ENCODE data around the gene TMEM89. TPM values are rescaled to one million over a fixed set of nuclear protein-coding genes. Genes with fewer than 3 reads are reported as not detected.

Gene TMEM89
- total and polyA plus RNA-seq, 2 of the 4 experiments (the other 2 are of a cell fraction), result 0.15 TPM; not detected in 1

- no peak overlapping the region for H3K4me2 ChIP-seq (ENCODE audit: low read depth, low read length)
- H2AFZ ChIP-seq (replicated peaks; ENCODE audit: low read length, poor library complexity), result no peak overlapping the region
- no TSS peak for BruUV-seq (replicated peaks)
- in situ Hi-C loops (cut with MboI; ENCODE audit: low sequenced_read_pairs) (no loop called here), dilution Hi-C loops (cut with HindIII; ENCODE audit: low sequenced_read_pairs, unreplicated experiment) (no loop called here), intact Hi-C loops (cut with micrococcal nuclease) (no loop called here)
- no peaks in the 10 kb centered on the region for H3K4me1 ChIP-seq (ENCODE audit: control insufficient read depth, insufficient read depth, low read length)
- no peak overlapping the region for H2BK5ac ChIP-seq (ENCODE audit: low read depth, low read length, poor library complexity, severe bottlenecking)
- peaks cover 11% of the 10 kb centered on the region for H3K9me1 ChIP-seq (ENCODE audit: insufficient read depth, low read length)
- ATAC-seq (ENCODE audit: low read depth), result no peak
- H3K27ac ChIP-seq (ENCODE audit: insufficient read depth, low read length), result no peak overlapping the region
- ChIA-PET POLR2A (ENCODE audit: unreplicated experiment) (interaction anchor here (0.5 kb wide), 1 partner anchor 110 kb away, joined by 3 read pairs; no protein-coding TSS in a partner anchor), CTCF (no interaction called here)
- H3K4me3 ChIP-seq (ENCODE audit: insufficient read depth, low read depth, low read length), result no peak overlapping the region
- peaks cover 87% of the 10 kb centered on the region for H3K36me3 ChIP-seq (ENCODE audit: control insufficient read depth, insufficient read depth, low read length)
- H4K5ac ChIP-seq (ENCODE audit: low read depth, low read length), result no peak overlapping the region
- H2BK120ac ChIP-seq (ENCODE audit: low read depth, low read length), result no peak overlapping the region
- no peaks in the 10 kb centered on the region for H3K27me3 ChIP-seq (ENCODE audit: control insufficient read depth, insufficient read depth, low read length)
- H3K4ac ChIP-seq (ENCODE audit: low read depth, low read length), result no peak overlapping the region
- H3K18ac ChIP-seq (ENCODE audit: low read depth, low read length), result no peak overlapping the region
- 100% methylated on average over 1 of the region's 4 CpGs; no CpG with 5 or more reads in 1 of the 2 experiments for WGBS, 2 experiments (ENCODE audit: extremely low coverage in 2 of 2, insufficient read length in 1 of 2)
- TF ChIP-seq MXI1 (IDR thresholded peaks at IDR 0.05; ENCODE audit: borderline replicate concordance, low read depth, low read length) (no peak), MAZ (IDR thresholded peaks at IDR 0.05; ENCODE audit: borderline replicate concordance, low read depth, low read length) (no peak), CEBPB (IDR thresholded peaks at IDR 0.05; ENCODE audit: low read depth, low read length) (no peak), CTCF (conservative IDR thresholded peaks at IDR 0.05; ENCODE audit: low read depth, low read length) (no peak), SMC3 (IDR thresholded peaks at IDR 0.05; ENCODE audit: low read depth, low read length) (no peak), FOS (IDR thresholded peaks at IDR 0.05; ENCODE audit: low read depth, low read length) (no peak), USF2 (IDR thresholded peaks at IDR 0.05; ENCODE audit: low read depth, low read length) (no peak), RCOR1 (IDR thresholded peaks at IDR 0.05; ENCODE audit: insufficient replicate concordance, low read length) (no peak), RFX5 (IDR thresholded peaks at IDR 0.05; ENCODE audit: low read depth, low read length) (no peak), ELK1 (IDR thresholded peaks at IDR 0.05; ENCODE audit: borderline replicate concordance, low read depth, low read length) (no peak), CHD1 (IDR thresholded peaks at IDR 0.05; ENCODE audit: low read depth, low read length) (no peak), RAD21 (IDR thresholded peaks at IDR 0.05; ENCODE audit: low read length) (no peak), MAFK (IDR thresholded peaks at IDR 0.05; ENCODE audit: low read depth, low read length) (no peak), POLR2A (IDR thresholded peaks at IDR 0.05; ENCODE audit: low read depth, low read length) (no peak)
- no peak overlapping the region for H2AK9ac ChIP-seq (replicated peaks; ENCODE audit: low read depth, low read length, poor library complexity)
- no peak overlapping the region for H2BK20ac ChIP-seq (ENCODE audit: low read depth, low read length)
- H2BK15ac ChIP-seq (ENCODE audit: low read depth, low read length), result no peak overlapping the region
- no peak overlapping the region for H3K9ac ChIP-seq (ENCODE audit: low read depth, low read length)
- H3K14ac ChIP-seq (replicated peaks; ENCODE audit: low read depth, low read length), result no peak overlapping the region
- no peak overlapping the region for H3K56ac ChIP-seq (ENCODE audit: extremely low read depth, insufficient read depth, low read length)
- peaks cover 6% of the 10 kb centered on the region; the same call in 1 of the 2 replicates for H4K20me1 ChIP-seq (ENCODE audit: insufficient read depth, low read length)
- H4K8ac ChIP-seq (ENCODE audit: low read depth in 2 of 2, low read length in 2 of 2), result no peak overlapping the region
- no peak for DNase-seq
- H3K79me1 ChIP-seq (ENCODE audit: low read depth in 1 of 2, low read length in 2 of 2), result peaks cover 4 to 23% of the 10 kb centered on the region in 2 experiments; a peak in 2 of 4 replicates
- no peak overlapping the region for H3K23ac ChIP-seq (ENCODE audit: low read depth, low read length)
- no peak overlapping the region for H2AK5ac ChIP-seq (ENCODE audit: low read depth, low read length)
- H4K91ac ChIP-seq (ENCODE audit: insufficient read depth, low read depth, low read length), result no peak overlapping the region
- H3K9me3 ChIP-seq (ENCODE audit: control insufficient read depth, insufficient read depth, low read length), result no peaks in the 10 kb centered on the region
These were observed 44.9 kb downstream of the TMEM89 start for GRCh38 chr3:48576647-48577046.
